HepG2 (cell line): ENCODE measurements around the gene PIK3R1. TPM values are rescaled to one million over a fixed set of nuclear protein-coding genes. Genes with fewer than 3 reads are reported as not detected.
A peak's percentile ranks its signal among the peaks of the same experiment; 100 is the strongest.

Experiments used
- BATF2 ChIP-seq: sonication (generic); formaldehyde crosslinking; IDR thresholded peaks from 2 replicates; pipeline ENCODE4 v1.8.0; 2022; ENCODE audit warnings: mild to moderate bottlenecking, missing genetic modification reagents, moderate library complexity
- BRF2 ChIP-seq: sonication (generic); formaldehyde crosslinking; IDR thresholded peaks from 2 replicates; pipeline ENCODE4 v1.8.1; 2022; ENCODE audit warnings: mild to moderate bottlenecking, missing genetic modification reagents
- DNMT3B ChIP-seq: conservative IDR thresholded peaks from 2 replicates; pipeline ENCODE4 v1.6.1; 2016; ENCODE audit warnings: missing biosample characterization, control low read depth
- ELF3 ChIP-seq: IDR thresholded peaks from 2 replicates; pipeline ENCODE4 v1.6.1; 2016; ENCODE audit warnings: missing genetic modification reagents, missing compliant biosample characterization
- FOXA1 ChIP-seq, 2 experiments: fragments of 450-650 bp in 1 of 2; sonication (generic) in 1 of 2; formaldehyde crosslinking in 1 of 2; IDR thresholded peaks; 2 replicates each; pipeline versions ENCODE4 v1.4.0 to v1.6.1; 2016 to 2020; ENCODE audit warnings: missing genetic modification reagents in 1 of 2
- GLMP ChIP-seq: sonication (generic); formaldehyde crosslinking; IDR thresholded peaks from 2 replicates; pipeline ENCODE4 v1.9.0; 2021; ENCODE audit warnings: missing genetic modification reagents, mild to moderate bottlenecking, borderline replicate concordance
- GTF2F1 ChIP-seq: fragments of 150-350 bp; IDR thresholded peaks from 2 replicates; pipeline ENCODE4 v1.6.1; 2014; ENCODE audit warnings: low read length
- ISX ChIP-seq: sonication (generic); formaldehyde crosslinking; conservative IDR thresholded peaks from 2 replicates; pipeline ENCODE4 v1.5.0; 2020; ENCODE audit warnings: missing genetic modification reagents
- JUND ChIP-seq: sonication (generic); formaldehyde crosslinking; IDR thresholded peaks from 2 replicates; pipeline ENCODE4 v1.8.0; 2022; ENCODE audit warnings: mild to moderate bottlenecking, missing genetic modification reagents
- NCOA2 ChIP-seq: sonication (generic); formaldehyde crosslinking; IDR thresholded peaks from 2 replicates; pipeline ENCODE4 v1.8.0; 2022; ENCODE audit warnings: inconsistent platforms
- NFKB2 ChIP-seq: sonication (generic); formaldehyde crosslinking; IDR thresholded peaks from 2 replicates; pipeline ENCODE4 v1.4.0; 2020; ENCODE audit warnings: missing genetic modification reagents, borderline replicate concordance
- SAFB2 ChIP-seq: sonication (generic); formaldehyde crosslinking; IDR thresholded peaks from 2 replicates; pipeline ENCODE4 v1.5.1; 2020; ENCODE audit warnings: missing genetic modification reagents, low read depth, mild to moderate bottlenecking, borderline replicate concordance
- SRF ChIP-seq: IDR thresholded peaks from 2 replicates; pipeline ENCODE4 v1.6.1; 2011; ENCODE audit warnings: mild to moderate bottlenecking, low read depth, low read length, moderate library complexity
- ZBTB1 ChIP-seq: sonication (generic); formaldehyde crosslinking; IDR thresholded peaks from 2 replicates; pipeline ENCODE4 v1.4.0; 2020; ENCODE audit warnings: missing genetic modification reagents, borderline replicate concordance
- ZFP36L1 ChIP-seq: sonication (generic); formaldehyde crosslinking; IDR thresholded peaks from 2 replicates; pipeline ENCODE4 v1.8.0; 2022; ENCODE audit warnings: mild to moderate bottlenecking, missing genetic modification reagents, moderate library complexity
- ZFP91 ChIP-seq: sonication (generic); formaldehyde crosslinking; IDR thresholded peaks from 2 replicates; pipeline ENCODE4 v1.9.0; 2022; ENCODE audit warnings: missing genetic modification reagents, mild to moderate bottlenecking, borderline replicate concordance
- ZNF296 ChIP-seq: sonication (generic); formaldehyde crosslinking; conservative IDR thresholded peaks from 2 replicates; pipeline ENCODE4 v1.5.0; 2020; ENCODE audit warnings: mild to moderate bottlenecking, missing genetic modification reagents
- ZNF382 ChIP-seq: sonication (generic); formaldehyde crosslinking; IDR thresholded peaks from 2 replicates; pipeline ENCODE4 v1.5.0; 2020; ENCODE audit warnings: missing genetic modification reagents, mild to moderate bottlenecking, borderline replicate concordance
- ZNF549 ChIP-seq: sonication (generic); formaldehyde crosslinking; IDR thresholded peaks from 2 replicates; pipeline ENCODE4 v1.5.0; 2020; ENCODE audit warnings: missing genetic modification reagents
- ZNF607 ChIP-seq: sonication (generic); formaldehyde crosslinking; IDR thresholded peaks from 2 replicates; pipeline ENCODE4 v1.5.1; 2020; ENCODE audit warnings: missing genetic modification reagents, mild to moderate bottlenecking, borderline replicate concordance
- ZNF775 ChIP-seq: sonication (generic); formaldehyde crosslinking; IDR thresholded peaks from 2 replicates; pipeline ENCODE4 v1.4.0; 2020; ENCODE audit warnings: missing genetic modification reagents, mild to moderate bottlenecking, moderate library complexity, borderline replicate concordance
- polyA plus RNA-seq, 8 experiments: library from polyadenylated mRNA; depleted of rRNA in 3 of 8; stranded (reverse) in 7 of 8; unstranded in 1 of 8; fragments of >200 nt; fragmentation: Illumina TruSeq in 4 of 8; extraction: Trizol in 4 of 8; gene quantifications; 2 replicates each; pipeline versions ENCODE4 v1.2.1 to v1.2.3, GENCODE V29; 2011 to 2016; ENCODE audit warnings: low read depth in 4 of 8, missing spikeins in 1 of 8, mixed read lengths in 1 of 8; ENCODE audit not compliant: insufficient read depth in 1 of 8
- total RNA-seq, 5 experiments: library from RNA; depleted of rRNA; stranded (reverse); fragments of >200 nt; fragmentation: Illumina TruSeq; extraction: Trizol; gene quantifications; 2 replicates each; pipeline ENCODE4 v1.2.3, GENCODE V29; 2016; ENCODE audit warnings: low read depth in 1 of 5
- TF ChIP-seq, protein P1 (sequence below): sonication (generic); formaldehyde crosslinking; IDR thresholded peaks from 2 replicates; pipeline ENCODE4 v1.4.0; 2020; ENCODE audit warnings: missing genetic modification reagents
- TF ChIP-seq, protein P2 (sequence below): sonication (generic); formaldehyde crosslinking; IDR thresholded peaks from 2 replicates; pipeline ENCODE4 v1.5.0; 2020; ENCODE audit warnings: missing genetic modification reagents

Gene PIK3R1
- total and polyA plus RNA-seq, 2 of the 13 experiments (the other 11 are each of a cell fraction or from before 2014, with no cell fraction given), result 8.4 to 21.3 TPM

GRCh38 chr5:68271124-68271523 lies 55.6 kb downstream of the PIK3R1 start (continued):
- TF ChIP-seq SAFB2 (CRISPR knock-in tag), result no peak
- no peak for TF ChIP-seq GTF2F1
- peak; percentile 70 for TF ChIP-seq NCOA2
- no peak for TF ChIP-seq ZNF296
- no peak for TF ChIP-seq ZFP91 (CRISPR knock-in tag)
- TF ChIP-seq ZNF775 (CRISPR knock-in tag), result no peak
- no peak for TF ChIP-seq BRF2 (CRISPR knock-in tag)
- TF ChIP-seq NFKB2 (CRISPR knock-in tag), result no peak
- TF ChIP-seq FOXA1 (IDR thresholded peaks at IDR 0.05), result no peak
- TF ChIP-seq FOXA1 (CRISPR knock-in tag; IDR thresholded peaks at IDR 0.05), result peak; percentile 58
- TF ChIP-seq ZNF607 (CRISPR knock-in tag), result no peak
- peak; percentile 49; the same call in 1 of the 2 replicates for TF ChIP-seq ELF3
- TF ChIP-seq GLMP (CRISPR knock-in tag), result no peak
- TF ChIP-seq ZNF382 (CRISPR knock-in tag), result no peak
- TF ChIP-seq JUND (CRISPR knock-in tag), result no peak
- no peak for TF ChIP-seq ZFP36L1 (CRISPR knock-in tag)
- TF ChIP-seq ZBTB1, result no peak
- TF ChIP-seq, protein P1, sequence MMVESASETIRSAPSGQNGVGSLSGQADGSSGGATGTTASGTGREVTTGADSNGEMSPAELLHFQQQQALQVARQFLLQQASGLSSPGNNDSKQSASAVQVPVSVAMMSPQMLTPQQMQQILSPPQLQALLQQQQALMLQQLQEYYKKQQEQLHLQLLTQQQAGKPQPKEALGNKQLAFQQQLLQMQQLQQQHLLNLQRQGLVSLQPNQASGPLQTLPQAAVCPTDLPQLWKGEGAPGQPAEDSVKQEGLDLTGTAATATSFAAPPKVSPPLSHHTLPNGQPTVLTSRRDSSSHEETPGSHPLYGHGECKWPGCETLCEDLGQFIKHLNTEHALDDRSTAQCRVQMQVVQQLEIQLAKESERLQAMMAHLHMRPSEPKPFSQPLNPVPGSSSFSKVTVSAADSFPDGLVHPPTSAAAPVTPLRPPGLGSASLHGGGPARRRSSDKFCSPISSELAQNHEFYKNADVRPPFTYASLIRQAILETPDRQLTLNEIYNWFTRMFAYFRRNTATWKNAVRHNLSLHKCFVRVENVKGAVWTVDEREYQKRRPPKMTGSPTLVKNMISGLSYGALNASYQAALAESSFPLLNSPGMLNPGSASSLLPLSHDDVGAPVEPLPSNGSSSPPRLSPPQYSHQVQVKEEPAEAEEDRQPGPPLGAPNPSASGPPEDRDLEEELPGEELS (CRISPR knock-in tag), result peak; percentile 83
- no peak for TF ChIP-seq SRF
- TF ChIP-seq, protein P2, sequence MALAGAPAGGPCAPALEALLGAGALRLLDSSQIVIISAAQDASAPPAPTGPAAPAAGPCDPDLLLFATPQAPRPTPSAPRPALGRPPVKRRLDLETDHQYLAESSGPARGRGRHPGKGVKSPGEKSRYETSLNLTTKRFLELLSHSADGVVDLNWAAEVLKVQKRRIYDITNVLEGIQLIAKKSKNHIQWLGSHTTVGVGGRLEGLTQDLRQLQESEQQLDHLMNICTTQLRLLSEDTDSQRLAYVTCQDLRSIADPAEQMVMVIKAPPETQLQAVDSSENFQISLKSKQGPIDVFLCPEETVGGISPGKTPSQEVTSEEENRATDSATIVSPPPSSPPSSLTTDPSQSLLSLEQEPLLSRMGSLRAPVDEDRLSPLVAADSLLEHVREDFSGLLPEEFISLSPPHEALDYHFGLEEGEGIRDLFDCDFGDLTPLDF (CRISPR knock-in tag), result no peak
- no peak for TF ChIP-seq ISX
- TF ChIP-seq DNMT3B (CRISPR knock-in tag), result no peak
- TF ChIP-seq ZNF549 (CRISPR knock-in tag), result no peak
- TF ChIP-seq BATF2 (CRISPR knock-in tag), result no peak
